ENCODE results near the gene KRABD2.

The KRABD2 gene

DNA sequence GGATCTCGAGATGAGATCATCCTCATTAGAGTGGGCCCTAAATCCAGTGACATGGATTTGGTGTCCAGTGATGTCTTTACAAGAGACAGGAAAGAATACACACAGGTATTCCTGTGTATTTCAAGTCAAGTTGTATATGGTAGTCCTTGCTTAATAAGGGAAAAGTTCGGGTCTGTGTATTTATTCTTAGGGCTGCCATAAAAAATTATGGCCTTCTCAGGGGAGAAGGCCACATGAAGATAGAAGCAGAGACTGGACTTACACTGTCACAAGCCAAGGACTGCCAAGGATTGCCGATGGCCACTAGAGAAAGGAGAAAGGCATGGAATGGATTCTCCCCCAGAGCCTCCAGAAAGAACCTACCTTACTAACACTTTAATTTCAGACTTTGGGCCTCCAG, 8.3 kb downstream of the KRABD2 start:
- no peak overlapping the region for H3K4me3 ChIP-seq
- H3K36me3 ChIP-seq (ENCODE audit: low read depth, missing control alignments): no peaks in the 10 kb centered on the region
- DNase-seq: no peak
- intact Hi-C loops (cut with DNase I; ENCODE audit: low total_unique reads): no loop called here
- H3K27me3 ChIP-seq: no peaks in the 10 kb centered on the region
- WGBS, 2 donors: 72 to 93% methylated on average over 3 of the region's 3 CpGs
- no peak overlapping the region for H3K27ac ChIP-seq
- no peaks in the 10 kb centered on the region for H3K9me3 ChIP-seq
- TF ChIP-seq POLR2A (IDR thresholded peaks at IDR 0.05): no peak
- TF ChIP-seq, protein P1, sequence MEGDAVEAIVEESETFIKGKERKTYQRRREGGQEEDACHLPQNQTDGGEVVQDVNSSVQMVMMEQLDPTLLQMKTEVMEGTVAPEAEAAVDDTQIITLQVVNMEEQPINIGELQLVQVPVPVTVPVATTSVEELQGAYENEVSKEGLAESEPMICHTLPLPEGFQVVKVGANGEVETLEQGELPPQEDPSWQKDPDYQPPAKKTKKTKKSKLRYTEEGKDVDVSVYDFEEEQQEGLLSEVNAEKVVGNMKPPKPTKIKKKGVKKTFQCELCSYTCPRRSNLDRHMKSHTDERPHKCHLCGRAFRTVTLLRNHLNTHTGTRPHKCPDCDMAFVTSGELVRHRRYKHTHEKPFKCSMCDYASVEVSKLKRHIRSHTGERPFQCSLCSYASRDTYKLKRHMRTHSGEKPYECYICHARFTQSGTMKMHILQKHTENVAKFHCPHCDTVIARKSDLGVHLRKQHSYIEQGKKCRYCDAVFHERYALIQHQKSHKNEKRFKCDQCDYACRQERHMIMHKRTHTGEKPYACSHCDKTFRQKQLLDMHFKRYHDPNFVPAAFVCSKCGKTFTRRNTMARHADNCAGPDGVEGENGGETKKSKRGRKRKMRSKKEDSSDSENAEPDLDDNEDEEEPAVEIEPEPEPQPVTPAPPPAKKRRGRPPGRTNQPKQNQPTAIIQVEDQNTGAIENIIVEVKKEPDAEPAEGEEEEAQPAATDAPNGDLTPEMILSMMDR (IDR thresholded peaks at IDR 0.05): no peak
- H3K4me1 ChIP-seq: no peaks in the 10 kb centered on the region

DNA sequence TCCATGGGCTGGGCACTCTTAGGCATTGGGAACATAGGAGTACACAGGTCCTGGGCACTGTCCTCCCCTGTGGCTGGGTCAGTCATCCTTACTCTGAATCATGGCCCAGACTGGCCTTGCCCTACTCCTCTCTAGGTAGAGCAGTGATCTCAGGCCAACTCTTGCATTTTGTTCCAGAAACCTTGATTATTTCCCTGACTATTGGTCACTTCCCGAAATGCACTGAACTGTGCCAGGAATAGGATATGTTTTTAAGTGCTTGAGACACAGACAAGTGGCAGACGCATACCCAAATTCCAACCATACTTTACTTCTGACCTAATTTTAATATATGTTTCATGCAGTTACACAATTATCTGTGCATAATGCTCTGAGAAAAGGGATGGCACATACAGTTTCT, 10.3 kb downstream of the KRABD2 start:
- DNase-seq: no peak
- no peak overlapping the region for H3K4me3 ChIP-seq
- no peaks in the 10 kb centered on the region for H3K27me3 ChIP-seq
- WGBS, 2 donors: 85 to 87% methylated on average over 2 of the region's 2 CpGs
- H3K4me1 ChIP-seq: no peaks in the 10 kb centered on the region
- no peak for TF ChIP-seq POLR2A (IDR thresholded peaks at IDR 0.05)
- TF ChIP-seq, protein P1 (IDR thresholded peaks at IDR 0.05): no peak
- H3K9me3 ChIP-seq: no peaks in the 10 kb centered on the region
- no peaks in the 10 kb centered on the region for H3K36me3 ChIP-seq (ENCODE audit: low read depth, missing control alignments)
- H3K27ac ChIP-seq: no peak overlapping the region
- intact Hi-C loops (cut with DNase I; ENCODE audit: low total_unique reads): no loop called here

DNA sequence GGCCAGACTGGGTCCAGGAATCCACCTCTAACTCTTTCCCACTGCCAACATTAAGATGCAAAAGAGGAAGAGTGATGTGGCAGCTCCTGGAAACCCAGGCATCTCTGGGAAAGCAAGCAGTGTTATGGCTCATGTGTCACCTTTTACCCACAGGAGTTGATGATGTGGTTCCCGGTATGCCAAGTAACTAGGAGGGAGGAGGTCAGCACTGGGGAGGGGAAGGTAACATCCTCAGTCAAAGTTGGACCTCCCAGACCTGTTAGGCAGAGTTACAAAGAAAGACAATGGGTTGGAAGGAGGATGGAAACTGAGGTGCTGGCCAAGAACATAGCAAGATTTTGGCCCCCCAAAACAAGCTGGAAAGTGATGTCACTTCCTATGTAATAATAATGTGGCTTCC, 11.4 kb downstream of the KRABD2 start:
- Histone ChIP-seq H3K27me3 (no peaks in the 10 kb centered on the region), H3K4me1 (no peaks in the 10 kb centered on the region), H3K36me3 (ENCODE audit: low read depth, missing control alignments) (no peaks in the 10 kb centered on the region), H3K27ac (no peak overlapping the region), H3K9me3 (no peaks in the 10 kb centered on the region), H3K4me3 (no peak overlapping the region)
- intact Hi-C loops (cut with DNase I; ENCODE audit: low total_unique reads): no loop called here
- 76 to 77% methylated on average over 1 of the region's 1 CpG for WGBS, 2 donors
- no peak for DNase-seq
- no peak for TF ChIP-seq POLR2A (IDR thresholded peaks at IDR 0.05)

DNA sequence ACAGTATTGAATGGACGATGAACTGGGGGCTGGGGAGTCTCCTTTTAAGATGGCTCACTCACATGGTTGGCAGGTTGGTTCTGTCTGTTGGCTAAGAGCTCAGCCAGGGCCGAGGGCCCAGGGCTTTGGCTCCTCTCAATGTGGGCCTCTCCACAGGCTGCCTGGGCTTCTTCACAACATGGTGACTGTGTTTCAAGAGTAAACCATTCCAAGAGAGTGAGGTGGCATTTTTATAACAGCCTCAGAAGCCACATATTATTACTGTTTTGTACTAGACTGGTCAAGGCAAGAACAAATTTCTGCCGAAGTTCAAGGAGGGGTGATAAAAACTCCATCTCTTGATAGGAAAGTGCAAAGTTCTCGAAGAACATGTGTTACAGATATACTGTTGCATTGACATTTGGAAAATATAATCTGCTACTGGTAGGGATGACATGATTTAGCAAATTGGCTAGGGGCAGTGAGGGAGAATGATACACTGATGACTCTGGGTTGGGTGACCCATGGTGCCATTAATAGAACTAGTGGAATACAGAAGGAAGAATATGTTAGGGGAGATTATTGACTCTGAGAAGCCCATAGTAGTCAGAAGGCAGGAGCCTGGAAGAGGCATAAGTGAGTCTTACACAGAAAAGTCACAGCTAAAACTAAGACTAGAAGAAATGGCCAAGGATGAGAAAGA, 13.7 kb downstream of the KRABD2 start:
- Histone ChIP-seq H3K36me3 (ENCODE audit: low read depth, missing control alignments) (no peaks in the 10 kb centered on the region), H3K4me3 (no peak overlapping the region), H3K27ac (no peak overlapping the region), H3K9me3 (no peaks in the 10 kb centered on the region), H3K4me1 (no peaks in the 10 kb centered on the region), H3K27me3 (no peaks in the 10 kb centered on the region)
- intact Hi-C loops (cut with DNase I; ENCODE audit: low total_unique reads): no loop called here
- WGBS, 2 donors: 80 to 91% methylated on average over 4 of the region's 4 CpGs
- DNase-seq: no peak
- TF ChIP-seq POLR2A (IDR thresholded peaks at IDR 0.05): no peak
- TF ChIP-seq, protein P1 (IDR thresholded peaks at IDR 0.05): no peak

DNA sequence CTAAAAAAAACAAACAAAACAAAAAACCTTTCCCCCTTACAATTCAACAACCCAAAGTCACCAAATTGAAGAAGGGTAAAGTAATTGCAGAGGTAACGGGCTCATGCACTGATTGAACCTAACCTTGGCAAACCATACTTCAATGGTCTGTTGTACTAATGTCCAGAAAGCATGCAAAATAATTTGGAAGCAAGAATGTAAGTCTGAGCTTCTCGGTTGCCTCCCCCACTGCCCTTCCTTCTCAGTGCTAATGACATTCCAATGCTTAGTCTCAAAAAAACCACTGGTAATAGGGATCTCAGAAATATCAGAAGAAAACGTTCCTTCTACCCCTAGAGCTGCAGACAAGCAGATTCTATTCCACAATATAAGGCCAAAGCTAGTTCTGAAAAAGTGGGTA, 15.8 kb downstream of the KRABD2 start:
- Histone ChIP-seq H3K4me1 (no peaks in the 10 kb centered on the region), H3K27ac (no peak overlapping the region), H3K27me3 (no peaks in the 10 kb centered on the region), H3K4me3 (no peak overlapping the region), H3K36me3 (ENCODE audit: low read depth, missing control alignments) (no peaks in the 10 kb centered on the region), H3K9me3 (no peaks in the 10 kb centered on the region)
- WGBS, 2 donors: 41 to 50% methylated on average over 3 of the region's 3 CpGs
- TF ChIP-seq, protein P1 (IDR thresholded peaks at IDR 0.05): no peak
- no peak for TF ChIP-seq POLR2A (IDR thresholded peaks at IDR 0.05)
- intact Hi-C loops (cut with DNase I; ENCODE audit: low total_unique reads): no loop called here
- no peak for DNase-seq
